NCI-H82 treated with DMSO at 0.1 percent for 48 hours (cell line): Measurements from ENCODE around the gene CYBA.
A peak's percentile ranks its signal among the peaks of the same experiment; 100 is the strongest.

Experiments
- DNase-seq: peaks from one replicate; lab custom pipeline; 2025; ENCODE audit not compliant: unreplicated experiment; lab: John Stamatoyannopoulos, UW

CYBA gene

DNA sequence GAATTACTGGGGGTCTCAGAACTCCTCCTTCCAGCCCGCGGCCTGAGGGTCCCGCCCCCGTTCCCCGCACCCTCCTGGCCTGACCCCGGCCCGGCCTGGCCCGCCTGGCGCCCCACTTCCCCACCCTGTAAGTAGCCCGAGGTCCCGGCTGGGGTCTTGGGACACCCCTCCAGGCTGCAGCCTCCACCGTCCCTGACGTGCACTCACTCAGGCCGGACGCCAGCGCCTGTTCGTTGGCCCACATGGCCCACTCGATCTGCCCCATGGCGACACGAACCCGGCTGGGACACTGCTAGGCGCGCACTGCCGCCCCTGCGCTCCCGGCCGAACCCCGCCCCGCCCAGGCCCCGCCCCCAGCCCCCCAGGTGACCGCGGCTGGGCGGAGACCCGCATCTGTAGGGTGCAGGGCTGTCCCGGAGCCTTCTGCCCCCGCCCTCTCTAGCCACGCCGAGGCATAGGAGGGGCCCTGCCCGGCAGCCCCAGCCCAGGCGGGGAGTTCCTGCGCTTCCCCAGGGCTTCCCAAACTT is at the start of gene CYBA:
Gene CYBA, minus strand, starts transcription at position 305 of the 527 bp plus-strand sequence. Its CDS starts 40 bp downstream, at position 265.
- DNase-seq = no peak

DNA sequence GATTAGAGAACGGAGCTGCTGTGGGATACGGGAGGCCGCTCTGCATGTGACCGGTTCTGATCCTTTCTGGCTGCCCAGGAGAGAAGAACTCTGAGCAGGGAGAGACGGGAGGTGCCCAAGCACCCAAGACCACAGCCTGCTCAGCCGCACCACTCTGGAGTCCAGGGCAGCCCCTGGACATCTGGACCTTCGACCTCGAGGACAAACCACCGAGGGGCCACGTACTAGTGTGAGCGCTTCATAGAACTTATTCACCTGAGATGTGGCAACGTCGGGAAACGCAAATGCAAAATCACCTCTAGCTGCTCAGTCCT is 49.4 kb upstream of the CYBA start:
- DNase-seq = no peak

DNA sequence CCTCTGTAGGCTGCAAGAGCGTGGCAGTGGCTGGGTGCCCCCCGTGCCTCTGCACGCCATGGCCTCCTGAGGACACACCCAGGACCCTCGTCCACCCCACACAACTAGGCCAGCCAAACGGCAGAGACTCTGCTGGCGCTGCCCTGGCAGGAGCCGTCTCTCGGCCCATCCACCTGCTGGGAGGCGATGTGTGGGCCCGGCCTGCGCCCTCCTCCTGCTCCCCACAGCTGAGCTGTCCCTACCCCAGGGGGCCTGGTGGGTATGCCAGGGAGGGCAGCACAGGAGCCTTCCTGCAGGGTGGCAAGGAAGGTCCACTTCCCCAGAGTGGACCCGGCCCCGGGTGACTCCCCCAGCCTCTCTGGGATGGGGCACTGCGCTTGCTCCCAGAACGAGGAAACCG is 48.3 kb upstream of the CYBA start:
- no peak for DNase-seq

DNA sequence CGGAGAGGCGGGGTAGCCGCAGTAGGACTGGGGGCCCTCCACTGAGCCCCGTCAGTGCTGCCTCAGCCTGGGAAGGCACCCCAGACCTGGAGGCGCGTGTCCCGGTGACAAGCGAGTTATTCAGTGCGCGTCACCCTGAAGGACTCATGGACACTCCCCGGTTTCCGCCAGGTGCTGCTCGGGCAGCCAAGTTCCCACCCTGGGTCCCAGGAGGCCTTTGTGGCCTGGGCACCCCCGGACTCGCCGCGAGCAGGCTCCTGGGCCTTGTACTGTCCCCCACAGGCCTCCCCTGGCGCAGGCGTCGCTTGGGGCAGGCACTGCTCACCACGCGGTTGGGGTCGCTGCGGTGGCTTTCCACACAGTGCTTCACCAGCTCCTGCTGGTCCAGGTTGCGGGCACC is 47.8 kb upstream of the CYBA start:
- no peak for DNase-seq

DNA sequence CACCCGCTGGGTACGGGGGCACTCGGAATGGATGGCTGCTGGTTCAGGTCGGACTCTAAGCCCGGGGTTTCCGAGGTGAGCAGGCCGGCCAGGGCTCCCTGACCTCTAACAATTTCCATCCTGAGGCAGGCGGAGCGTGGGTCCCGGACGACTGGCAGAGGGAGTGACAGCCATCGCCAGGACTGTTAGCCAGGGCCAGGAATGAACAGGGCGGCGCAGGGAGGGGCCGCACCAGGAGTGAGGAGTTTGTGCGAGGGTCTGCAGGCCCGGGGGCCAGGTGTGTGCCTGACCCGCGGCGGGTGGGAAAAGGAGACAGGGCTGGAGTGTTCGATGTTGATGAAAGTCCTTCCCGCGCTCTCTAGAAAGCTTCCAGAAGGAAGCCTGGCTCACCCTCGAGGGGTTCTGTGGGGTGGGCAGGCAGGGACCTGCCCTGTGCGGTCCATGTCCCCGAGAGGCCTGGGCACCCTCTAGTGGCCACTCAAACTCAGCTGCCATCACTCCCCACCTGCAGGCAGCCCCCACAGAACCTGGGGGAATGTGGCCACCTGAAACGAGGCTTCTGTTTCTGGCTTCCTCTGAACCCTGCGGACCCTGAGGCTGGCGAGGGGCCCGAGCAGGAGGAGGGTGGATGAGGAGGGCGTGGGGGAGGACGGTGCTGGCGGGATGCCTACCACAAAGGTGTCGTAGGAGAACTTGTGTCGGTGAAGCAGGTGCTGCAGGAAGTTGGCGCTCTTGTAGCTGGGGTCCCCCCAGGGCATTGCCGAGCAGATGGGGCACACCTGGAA is 47.2 kb upstream of the CYBA start:
- DNase-seq = no peak

DNA sequence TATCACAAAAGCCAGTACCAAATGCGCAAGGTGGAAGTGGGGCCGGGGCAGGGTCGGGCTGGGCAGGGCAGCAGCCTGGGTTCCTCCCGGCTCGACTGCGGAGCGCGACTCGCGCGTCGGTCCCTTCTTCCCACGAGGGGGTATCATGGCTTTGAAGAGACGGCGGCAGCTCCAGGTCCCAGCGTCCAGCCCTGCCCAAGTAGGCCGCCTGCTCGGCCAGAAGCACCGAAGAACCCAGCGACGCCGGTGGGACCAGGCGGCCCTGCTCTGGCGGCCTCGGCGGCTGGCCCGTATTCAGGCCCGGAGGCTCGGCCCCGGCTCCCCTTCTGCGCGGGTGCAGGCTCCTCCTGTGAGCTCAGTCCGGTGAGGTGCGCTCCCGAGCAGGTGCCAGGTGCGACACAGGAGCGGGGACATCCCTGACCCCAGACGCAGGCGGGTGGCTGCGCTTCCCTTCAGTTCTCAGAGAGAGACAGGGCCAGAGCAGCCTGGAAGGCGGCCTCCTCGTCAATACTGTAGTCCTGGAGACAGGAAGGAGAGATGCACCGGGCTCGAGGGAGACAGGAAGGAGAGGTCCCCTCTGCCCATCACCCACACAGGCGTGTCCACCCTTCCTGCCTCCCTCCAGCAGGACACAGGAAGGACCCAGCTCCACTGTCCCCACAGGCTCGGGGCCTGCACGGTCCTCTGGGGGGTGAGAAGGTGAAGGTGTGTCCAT is 46.4 kb upstream of the CYBA start:
- DNase-seq = no peak

DNA sequence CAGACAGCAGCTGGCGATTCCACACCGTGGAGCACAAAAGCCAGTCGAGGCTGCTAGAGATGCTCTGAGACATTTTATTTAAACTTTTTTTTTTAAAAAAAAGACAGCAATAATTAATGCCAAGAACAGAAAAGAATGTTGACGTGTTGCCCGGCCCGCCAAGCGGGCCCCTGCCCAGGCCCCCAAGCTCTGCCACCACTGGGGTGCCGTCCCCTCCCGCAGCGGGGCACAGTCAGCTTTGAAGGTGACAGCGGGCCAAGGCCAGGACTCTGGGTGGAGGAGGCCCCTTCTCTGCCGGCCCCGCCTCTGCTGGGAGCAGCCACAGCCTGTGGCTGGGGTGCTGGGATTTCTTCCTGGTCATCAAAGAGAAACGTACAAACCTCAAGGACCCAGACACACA is 45.6 kb upstream of the CYBA start:
- DNase-seq = no peak

DNA sequence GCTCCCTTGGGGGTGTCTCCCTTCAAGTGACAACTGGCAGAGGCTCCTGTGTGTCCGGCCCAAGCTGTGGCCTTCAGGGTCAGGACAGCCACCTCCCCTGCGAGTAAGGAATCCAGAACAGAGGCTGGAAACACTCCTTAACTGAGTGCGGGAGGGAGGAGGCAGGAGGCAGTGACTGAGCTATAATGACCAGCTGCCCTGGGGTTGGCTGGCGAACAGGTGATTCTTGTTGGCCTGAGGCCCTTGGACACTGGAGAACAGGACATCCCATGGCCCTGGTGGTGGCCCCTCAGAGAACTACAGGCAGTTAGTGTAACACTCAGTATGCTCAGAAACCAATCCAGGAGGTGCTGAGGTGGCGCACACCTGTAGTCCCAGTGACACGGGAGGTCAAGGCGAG is 44.9 kb upstream of the CYBA start:
- no peak for DNase-seq

DNA sequence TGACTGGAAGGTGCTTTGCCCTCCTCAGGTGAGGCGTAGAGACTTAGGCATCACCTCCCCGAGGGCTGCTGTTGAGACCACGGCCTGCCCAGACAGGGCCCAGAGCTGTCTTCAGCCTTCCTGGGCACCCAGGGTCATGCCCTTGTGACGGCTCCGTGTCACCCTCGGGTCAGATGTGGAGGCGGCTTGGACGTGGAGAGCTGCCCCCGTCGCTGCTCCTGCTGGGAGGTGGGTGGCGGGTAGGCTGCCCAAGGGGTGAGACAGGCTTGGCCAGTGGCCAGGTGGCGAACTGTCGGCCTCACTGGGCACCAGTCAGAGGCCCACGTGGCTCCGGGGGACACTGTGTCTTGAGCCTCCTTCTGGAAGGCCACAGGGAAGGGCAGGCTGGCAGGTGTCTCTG is 44.4 kb upstream of the CYBA start:
- no peak for DNase-seq

DNA sequence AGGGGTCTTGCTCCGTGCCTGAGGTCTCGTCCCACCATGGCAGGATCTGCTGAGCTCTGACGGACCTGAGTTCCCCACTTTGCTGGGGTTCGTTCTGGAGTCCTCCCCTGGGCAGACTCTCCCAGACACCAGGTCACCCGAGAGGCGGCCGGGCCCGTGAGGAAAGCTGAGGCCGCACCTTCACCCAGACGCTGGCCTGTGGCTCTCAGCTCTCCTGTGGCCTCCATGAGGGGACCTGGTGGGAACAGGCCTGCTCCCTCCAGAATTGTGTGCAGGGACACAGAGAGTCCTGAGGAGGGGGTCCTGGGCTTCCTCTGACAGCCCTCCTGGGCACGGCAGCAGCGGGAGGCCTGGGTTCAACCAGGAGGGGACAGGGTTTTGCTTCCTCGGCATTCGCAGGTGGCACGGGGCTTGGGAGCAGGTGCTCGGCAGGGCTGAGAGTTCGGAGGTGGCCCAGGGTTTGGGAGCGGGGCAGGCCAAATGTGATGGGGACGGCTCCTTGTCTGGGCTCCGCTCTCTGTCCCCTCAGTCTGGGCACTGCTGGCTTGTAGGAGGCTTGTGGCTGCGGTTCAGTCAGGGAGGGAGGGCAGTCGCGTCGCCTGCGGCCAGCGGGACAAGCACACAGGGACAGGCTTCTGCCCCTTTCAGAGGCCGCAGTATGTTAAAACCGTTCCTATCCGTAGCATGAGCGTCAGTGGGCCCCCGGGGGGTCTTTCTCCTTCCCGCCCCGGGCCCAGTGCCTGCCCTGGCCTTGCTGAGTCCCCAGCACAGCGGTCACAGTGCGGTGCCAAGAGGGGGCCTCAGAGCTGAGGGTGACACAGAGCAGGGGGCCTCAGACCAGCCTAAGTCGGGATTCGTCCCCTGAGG is 43.6 kb upstream of the CYBA start:
- no peak for DNase-seq

DNA sequence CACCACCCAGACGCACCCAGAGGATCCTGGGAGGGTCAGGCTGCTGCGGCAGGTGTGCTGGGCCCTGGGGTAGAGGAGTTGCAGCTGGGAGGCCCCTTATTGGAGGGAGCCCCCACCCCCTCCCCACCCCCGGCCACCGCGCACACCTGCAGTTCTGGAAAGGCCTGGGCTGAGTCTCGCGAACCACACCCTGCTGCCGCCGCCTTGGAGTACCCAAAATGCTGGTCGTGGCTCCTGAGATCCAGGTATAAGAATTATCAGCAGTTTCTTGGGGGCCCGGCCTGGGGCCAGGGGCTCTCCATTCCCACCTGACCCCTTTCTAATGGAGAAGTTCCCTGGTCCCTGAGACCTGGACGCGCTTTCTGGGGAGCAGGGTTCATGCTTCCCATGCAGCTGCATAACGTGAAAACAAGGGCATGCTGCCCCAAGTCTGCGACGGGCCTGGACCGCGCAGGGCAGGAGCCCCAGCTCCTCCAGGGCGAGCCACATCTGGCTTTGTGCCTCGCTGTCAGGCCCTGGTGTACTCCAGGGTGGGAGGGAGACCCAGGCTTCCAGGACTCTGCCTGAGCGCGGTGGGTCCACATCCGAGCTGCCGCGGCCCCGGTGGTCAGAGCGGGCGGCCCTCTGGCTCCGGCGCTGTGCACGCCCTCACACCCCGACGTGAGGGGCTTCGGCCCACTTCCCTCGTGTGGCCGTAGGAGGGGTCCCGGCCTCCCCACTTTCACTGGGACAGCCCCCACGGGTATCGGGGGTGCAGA is 42.7 kb upstream of the CYBA start:
- DNase-seq = no peak

DNA sequence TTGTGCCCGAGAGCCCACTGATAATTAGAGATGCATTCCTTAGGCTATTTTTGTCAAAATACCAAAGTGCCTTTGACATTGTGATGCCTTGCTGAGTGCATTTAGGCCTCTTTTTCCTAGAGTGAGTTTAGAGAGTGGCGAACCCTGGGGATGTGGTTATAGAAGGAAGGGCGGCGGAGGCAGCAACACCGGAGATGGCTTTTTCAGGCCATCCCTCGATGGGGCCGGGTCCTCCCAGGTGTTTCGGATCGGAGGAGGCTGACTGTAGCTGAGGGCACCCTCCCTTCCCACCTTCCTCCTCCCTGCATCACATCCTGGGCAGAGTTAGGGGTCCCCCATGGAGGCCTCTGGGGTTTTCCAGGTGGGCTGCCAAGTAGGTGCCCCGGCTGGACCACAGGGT is 42.0 kb upstream of the CYBA start:
- no peak for DNase-seq

DNA sequence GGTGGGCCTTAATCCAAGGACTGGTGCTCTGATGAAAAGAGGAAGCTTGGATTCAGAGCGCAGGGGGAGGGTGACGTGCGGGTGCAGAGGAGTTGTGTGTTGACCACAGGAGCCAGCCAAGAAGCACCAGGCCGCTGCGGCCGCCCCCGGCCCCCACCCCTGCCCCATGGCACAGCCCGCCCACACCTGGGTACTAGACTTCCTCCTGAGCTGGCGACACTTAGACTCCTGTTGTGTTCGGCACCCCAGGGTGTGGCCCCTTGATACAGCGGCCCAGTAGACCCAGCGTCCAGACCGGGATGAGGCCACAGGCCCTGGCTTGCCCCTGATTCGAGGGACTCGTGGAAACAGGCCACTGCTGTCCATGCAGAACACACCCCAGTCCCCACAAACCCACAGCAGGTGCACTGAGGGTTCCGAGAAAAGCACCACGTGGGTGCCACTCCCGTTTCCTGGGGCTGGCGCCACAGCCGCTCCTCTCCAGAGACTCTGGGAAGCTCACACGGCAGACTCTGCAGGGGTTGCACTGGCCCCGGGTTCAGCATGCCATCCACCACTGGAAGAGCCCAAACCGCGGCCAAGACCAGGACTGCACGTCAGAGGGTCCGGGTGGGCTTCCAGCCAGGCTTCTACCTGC is 41.2 kb upstream of the CYBA start:
- no peak for DNase-seq

DNA sequence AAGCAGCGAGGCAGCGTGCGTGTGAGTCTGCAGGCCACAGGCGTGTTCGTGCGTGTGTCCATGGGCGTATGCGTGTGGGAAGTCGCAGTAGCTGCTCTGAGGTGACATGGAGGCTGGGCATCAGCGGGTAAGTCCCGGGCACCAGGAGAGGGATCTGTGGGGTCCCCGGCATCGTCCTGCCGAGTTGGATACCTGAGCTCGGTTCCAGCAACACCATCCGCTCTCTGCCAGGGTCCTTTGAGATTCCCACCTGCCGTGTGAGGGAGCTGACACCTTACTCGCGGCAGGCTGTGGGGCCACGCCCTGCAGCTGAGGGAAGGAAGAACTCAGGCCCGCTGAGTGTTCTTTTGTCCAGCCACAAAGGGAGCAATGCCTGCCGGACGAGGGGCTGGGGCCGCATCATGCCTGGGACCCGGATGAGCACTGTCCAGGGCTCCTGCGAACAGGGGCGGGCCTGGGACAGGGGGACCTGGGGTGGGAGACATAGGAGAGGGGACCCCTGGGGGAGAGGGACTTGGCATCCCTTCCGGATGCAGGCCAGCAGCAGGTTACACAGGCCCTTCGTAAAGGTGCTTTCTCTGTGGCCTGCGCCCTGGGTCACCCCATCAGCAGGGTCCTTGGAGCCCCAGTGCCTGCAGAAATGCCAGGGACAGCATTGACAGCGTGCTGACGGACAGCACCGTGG is 40.4 kb upstream of the CYBA start:
- DNase-seq = no peak

DNA sequence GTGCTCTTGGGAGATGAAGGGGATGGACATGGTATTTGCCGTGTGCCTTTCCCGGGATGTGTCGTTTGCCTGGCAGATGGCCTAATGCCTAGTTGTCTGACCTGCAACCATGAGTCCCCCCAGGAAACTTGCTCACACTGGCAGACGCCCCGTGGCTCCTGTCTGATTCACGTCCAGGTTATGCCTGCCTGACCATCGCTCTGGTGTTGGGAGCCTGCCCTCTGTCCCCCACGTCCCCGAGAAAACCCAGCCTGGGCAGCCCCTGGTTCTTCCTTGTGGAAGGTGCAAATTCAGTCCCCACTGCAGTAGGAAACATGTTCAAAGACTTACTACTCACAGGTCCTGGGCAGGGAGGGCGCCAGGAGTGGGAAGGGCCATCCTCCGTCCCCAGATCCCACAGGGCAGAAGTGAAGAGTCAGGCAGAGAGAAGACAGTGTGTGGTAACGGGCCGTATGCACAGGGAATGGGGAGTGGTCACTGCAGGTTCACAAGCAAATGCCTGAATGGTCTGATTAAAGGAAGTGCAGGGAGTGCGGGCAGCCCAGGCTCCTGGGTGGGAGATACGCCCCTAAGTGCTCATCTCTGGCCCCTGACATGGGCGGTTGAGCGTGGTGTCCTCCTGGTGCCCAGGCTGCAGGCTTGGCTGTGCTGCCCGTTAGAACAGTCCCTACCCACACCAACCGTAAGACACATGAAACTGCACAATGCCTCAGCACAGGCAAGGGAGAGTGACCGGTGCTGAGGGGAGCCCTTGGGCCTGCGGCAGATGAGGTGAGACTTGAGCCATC is 39.7 kb upstream of the CYBA start:
- DNase-seq = no peak

DNA sequence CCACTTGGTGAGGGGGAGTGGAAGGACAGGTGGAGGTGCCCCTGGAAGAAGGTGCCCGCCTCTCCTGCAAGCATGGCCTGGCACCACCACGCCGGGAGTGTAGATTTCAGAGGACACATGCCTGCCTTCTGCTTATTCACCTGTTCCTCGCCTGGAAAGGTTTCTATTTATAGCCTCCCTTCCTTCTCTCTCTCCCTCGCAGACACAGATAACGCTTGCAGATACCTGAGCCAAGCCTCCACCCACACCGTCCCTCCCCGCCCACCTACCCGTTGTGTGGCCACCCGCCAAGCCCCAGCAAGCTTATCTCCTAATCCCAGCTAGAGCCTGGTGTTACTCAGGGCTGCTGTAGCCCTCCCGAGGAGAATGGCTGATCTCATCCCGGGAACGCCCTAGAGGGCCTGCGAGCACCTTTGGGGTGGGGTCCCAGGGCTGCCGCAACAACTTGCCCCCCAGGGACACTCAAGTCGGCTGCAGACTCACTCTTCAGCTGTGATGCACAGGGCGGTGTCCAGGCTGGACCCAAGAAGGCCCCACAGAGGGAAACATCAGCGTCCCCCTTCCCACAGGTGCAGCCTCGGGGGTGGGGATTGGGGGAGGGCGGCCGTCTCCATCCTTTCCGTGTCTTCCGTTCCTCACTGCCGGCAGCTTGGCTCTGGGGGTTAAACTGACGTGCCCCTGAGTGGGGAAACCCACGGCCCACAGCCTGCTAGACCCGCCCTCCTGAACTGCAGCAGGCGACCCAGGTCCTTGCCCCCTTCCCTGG is 37.3 kb upstream of the CYBA start:
- DNase-seq = peak; percentile 43

DNA sequence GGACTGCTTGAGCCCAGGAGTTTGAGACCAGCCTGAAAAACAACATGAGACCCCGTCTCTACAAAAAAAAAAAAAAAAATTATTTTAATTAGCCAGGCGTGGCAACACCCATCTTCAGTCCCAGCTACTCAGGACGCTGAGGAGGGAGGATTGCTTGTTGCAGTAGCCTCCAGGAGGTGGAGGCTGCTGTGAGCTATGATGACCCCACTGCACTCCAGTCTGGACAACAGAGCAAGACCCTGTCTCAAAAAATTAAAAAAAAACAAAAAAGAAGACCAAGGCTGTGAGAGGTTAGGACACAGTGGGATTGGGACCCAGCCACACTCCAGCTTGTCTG is 36.8 kb upstream of the CYBA start:
- DNase-seq = no peak

DNA sequence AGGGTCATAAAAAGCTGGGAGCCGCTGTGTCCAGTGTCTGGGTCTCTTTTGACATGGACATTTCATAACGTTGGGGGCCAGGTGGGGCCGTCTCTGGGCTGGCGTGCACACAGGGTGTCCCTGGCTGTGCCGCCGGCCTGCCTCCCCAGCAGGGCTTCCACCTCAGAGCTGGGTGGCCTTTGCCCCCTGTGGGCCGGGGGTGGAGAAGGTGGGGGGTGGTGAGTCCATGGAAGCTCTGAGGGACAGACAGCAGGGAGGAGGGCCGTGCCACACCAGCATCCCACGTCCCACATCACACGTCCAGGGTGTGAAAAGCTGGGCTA is 36.4 kb upstream of the CYBA start:
- no peak for DNase-seq
